Naive thymus-derived CD4-positive, alpha-beta T cell (primary cell): Measurements from ENCODE around the gene MAPK7. TPM values are rescaled to one million over a fixed set of nuclear protein-coding genes. Genes with fewer than 3 reads are reported as not detected.

ENCODE experiments used
- ATAC-seq: fragments of 150-1000 bp; cut with Tn5 transposase; 2 replicates; pipeline ENCODE4 v1.10.0; 2021; ENCODE audit warnings: mild to moderate bottlenecking, moderate library complexity
- CTCF ChIA-PET: fragments of 350-600 bp; sonication (Branson Sonifier 250); formaldehyde crosslinking; loops from one replicate; lab custom pipeline; 2021; ENCODE audit warnings: antibody characterized with exemption; lab: Charles Lee
- POLR2A ChIA-PET: fragments of 350-600 bp; sonication (Branson Sonifier 250); formaldehyde crosslinking; loops from one replicate; lab custom pipeline; 2021; ENCODE audit warnings: antibody characterized with exemption, inconsistent platforms; lab: Charles Lee
- DNase-seq, 9 donors: peaks; one replicate each; pipeline versions ENCODE4 v3.0.0 to v3.0.0-alpha.2; 2020 to 2022; ENCODE audit warnings: mixed read lengths in 1 of 9
- H3K27ac ChIP-seq: one replicate; pipeline ENCODE4 v1.7.0; 2013; ENCODE audit warnings: mild to moderate bottlenecking, low read depth, low read length, moderate library complexity
- H3K27me3 ChIP-seq, 2 donors: one replicate each; pipeline ENCODE4 v1.7.0; 2013; ENCODE audit warnings: low read length in 2 of 2, mild to moderate bottlenecking in 2 of 2, moderate library complexity in 2 of 2; ENCODE audit not compliant: control insufficient read depth in 2 of 2, insufficient read depth in 2 of 2
- H3K36me3 ChIP-seq, 3 experiments: 1 replicate in 2 of 3; 2 replicates in 1 of 3; pipeline ENCODE4 v1.7.0; 2013; ENCODE audit warnings: low read length in 3 of 3, mild to moderate bottlenecking in 3 of 3, moderate library complexity in 1 of 3; ENCODE audit not compliant: insufficient read depth in 3 of 3, control insufficient read depth in 2 of 3
- H3K4me1 ChIP-seq, 2 donors: one replicate each; pipeline ENCODE4 v1.7.0; 2013; ENCODE audit warnings: low read length in 2 of 2, mild to moderate bottlenecking in 2 of 2, moderate library complexity in 1 of 2; ENCODE audit not compliant: control insufficient read depth in 2 of 2, insufficient read depth in 2 of 2
- H3K4me3 ChIP-seq: 2 replicates; pipeline ENCODE4 v1.7.0; 2013; ENCODE audit warnings: mild to moderate bottlenecking, low read length
- H3K9me3 ChIP-seq, 3 experiments: 1 replicate in 2 of 3; 2 replicates in 1 of 3; pipeline ENCODE4 v1.7.0; 2013; ENCODE audit warnings: low read length in 3 of 3; ENCODE audit not compliant: control insufficient read depth in 2 of 3
- H3K27ac Mint-ChIP-seq, 9 donors: one replicate each; pipeline ENCODE4 v1.8.0; 2020 to 2022; ENCODE audit warnings: mixed read lengths in 9 of 9, mild to moderate bottlenecking in 8 of 9, moderate library complexity in 5 of 9, inconsistent platforms in 2 of 9
- H3K27me3 Mint-ChIP-seq, 5 donors: one replicate each; pipeline ENCODE4 v1.8.0; 2021 to 2022; ENCODE audit warnings: mixed read lengths in 5 of 5, mild to moderate bottlenecking in 1 of 5
- H3K36me3 Mint-ChIP-seq, 5 donors: one replicate each; pipeline ENCODE4 v1.8.0; 2020 to 2022; ENCODE audit warnings: mixed read lengths in 5 of 5, mild to moderate bottlenecking in 3 of 5, inconsistent platforms in 1 of 5
- H3K4me1 Mint-ChIP-seq, 7 donors: one replicate each; pipeline ENCODE4 v1.8.0; 2020 to 2022; ENCODE audit warnings: mixed read lengths in 7 of 7, mild to moderate bottlenecking in 3 of 7, inconsistent platforms in 1 of 7
- H3K4me3 Mint-ChIP-seq, 10 donors: one replicate each; pipeline ENCODE4 v1.8.0; 2020 to 2022; ENCODE audit warnings: mild to moderate bottlenecking in 10 of 10, mixed read lengths in 10 of 10, moderate library complexity in 6 of 10, inconsistent platforms in 2 of 10
- H3K9me3 Mint-ChIP-seq, 11 donors: one replicate each; pipeline ENCODE4 v1.8.0; 2020 to 2022; ENCODE audit warnings: mixed read lengths in 11 of 11, mild to moderate bottlenecking in 4 of 11, inconsistent platforms in 1 of 11, moderate library complexity in 1 of 11
- intact Hi-C, 2 donors: fragments of 100-400 bp; cut with micrococcal nuclease; formaldehyde crosslinking; loops; one replicate each; pipeline ENCODE4 v1.15.1; 2023
- polyA plus RNA-seq, 2 donors: library from polyadenylated mRNA; unstranded; fragments of 300-500 nt; fragmentation: Illumina TruSeq; gene quantifications; one replicate each; pipeline ENCODE4 v1.2.3, GENCODE V29; 2021
- total RNA-seq, 6 experiments: library from RNA in 5 of 6; stranded (reverse) in 5 of 6; gene quantifications; 1 replicate in 5 of 6; 2 replicates in 1 of 6; pipeline ENCODE4 v1.2.3 and lab custom pipeline; 2021 to 2026

The MAPK7 gene
- total and polyA plus RNA-seq, 7 experiments from 2014 or later = 4.3 to 50.5 (median 25.7) TPM

DNA sequence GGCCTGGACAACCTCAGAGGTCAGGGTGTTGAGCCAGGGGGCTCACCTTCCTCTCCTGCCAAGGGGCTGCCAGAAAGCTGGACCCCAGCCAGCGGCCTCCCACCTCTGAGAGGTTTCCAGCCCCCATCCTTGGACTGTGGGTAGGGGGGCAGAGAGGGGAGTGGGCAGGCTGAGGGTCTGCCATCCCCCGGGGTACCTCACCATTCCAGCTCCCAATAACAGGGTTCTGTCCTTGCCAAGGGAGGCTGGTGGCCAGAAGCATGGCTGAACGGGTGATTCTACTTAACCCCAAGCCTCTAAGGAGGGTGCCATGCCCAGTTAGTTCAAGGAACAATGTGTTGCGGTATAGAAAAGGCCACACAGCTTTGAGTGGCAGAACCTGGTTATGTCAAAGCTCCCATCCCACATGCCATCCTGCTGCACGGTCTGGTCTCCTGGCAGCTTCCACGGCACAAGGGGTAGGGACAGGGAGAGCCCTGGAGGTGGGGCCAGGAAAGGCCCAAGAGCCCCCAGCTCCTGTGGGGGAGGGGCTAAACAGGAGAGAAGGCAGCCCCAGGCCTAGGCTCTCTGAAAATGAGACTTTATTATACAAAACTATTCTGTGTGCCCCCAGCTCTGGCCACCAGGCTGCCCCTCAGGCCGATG, 35.6 kb upstream of the MAPK7 start:
- H3K36me3 Mint-ChIP-seq = no peaks in the 10 kb centered on the region
- ChIA-PET POLR2A (no interaction called here), CTCF (no interaction called here)
- Histone ChIP-seq H3K4me1 (no peaks in the 10 kb centered on the region), H3K27me3 (no peaks in the 10 kb centered on the region), H3K27ac (no peak overlapping the region), H3K4me3 (no peak overlapping the region), H3K9me3 (no peaks in the 10 kb centered on the region), H3K36me3 (no peaks in the 10 kb centered on the region)
- DNase-seq (no peak), ATAC-seq (no peak)
- no peaks in the 10 kb centered on the region for H3K4me1 Mint-ChIP-seq
- intact Hi-C loops = no loop called here
- no peaks in the 10 kb centered on the region for H3K9me3 Mint-ChIP-seq
- no peak overlapping the region for H3K4me3 Mint-ChIP-seq
- peaks cover 5 to 37% (median 23%) of the 10 kb centered on the region in 5 donors for H3K27me3 Mint-ChIP-seq
- no peak overlapping the region for H3K27ac Mint-ChIP-seq

DNA sequence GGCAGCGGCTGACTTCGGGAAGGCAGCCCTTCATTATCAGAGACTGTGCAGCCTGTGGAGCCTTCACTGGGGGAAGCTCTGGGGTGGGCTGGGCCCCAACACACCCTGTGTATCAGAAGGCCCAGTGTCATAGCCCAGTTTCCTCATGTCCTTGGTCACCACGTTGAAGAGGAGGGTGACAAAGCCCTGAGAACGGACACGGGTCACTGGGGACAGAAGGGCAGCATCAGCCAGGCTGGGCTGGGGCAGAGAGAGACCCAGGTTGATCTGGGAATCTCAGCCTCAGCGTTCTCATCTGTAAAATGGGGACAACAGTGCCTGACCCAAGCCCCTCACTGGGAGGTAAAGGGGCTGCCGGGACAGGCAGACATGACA, 35.1 kb upstream of the MAPK7 start:
- Mint-ChIP-seq H3K27me3 (peaks cover 5 to 35% (median 23%) of the 10 kb centered on the region in 5 donors), H3K4me3 (no peak overlapping the region), H3K9me3 (no peaks in the 10 kb centered on the region), H3K27ac (no peak overlapping the region), H3K4me1 (no peaks in the 10 kb centered on the region), H3K36me3 (no peaks in the 10 kb centered on the region)
- H3K4me3 ChIP-seq = no peak overlapping the region
- H3K4me1 ChIP-seq = no peaks in the 10 kb centered on the region
- H3K27ac ChIP-seq = no peak overlapping the region
- intact Hi-C loops = no loop called here
- no peaks in the 10 kb centered on the region for H3K36me3 ChIP-seq
- no peak for DNase-seq
- ATAC-seq = no peak
- POLR2A ChIA-PET = no interaction called here
- H3K9me3 ChIP-seq = no peaks in the 10 kb centered on the region
- CTCF ChIA-PET = no interaction called here
- no peaks in the 10 kb centered on the region for H3K27me3 ChIP-seq

DNA sequence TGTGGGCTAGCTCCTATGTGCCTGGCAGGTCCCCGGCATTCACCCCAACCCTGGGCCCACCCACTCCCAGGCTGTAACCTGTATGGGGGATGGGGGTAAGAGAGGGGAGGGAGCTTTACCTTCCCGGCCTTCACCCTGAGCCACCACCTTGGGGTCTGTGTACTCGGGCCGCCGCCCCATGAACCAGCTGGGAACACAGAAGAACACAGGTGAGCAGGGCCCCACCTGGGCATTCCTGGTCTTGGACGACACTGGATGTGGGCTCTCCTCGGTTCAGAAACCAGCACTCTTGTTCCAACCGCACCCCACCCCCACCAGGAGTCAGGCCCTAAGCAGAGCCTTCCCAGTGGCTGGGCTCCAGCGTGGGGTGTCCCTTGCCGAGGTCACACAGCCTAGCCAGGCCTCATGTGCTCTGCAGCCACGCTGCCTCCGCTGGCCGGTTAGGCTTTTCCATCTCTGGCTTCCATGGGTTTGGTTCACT, 34.6 kb upstream of the MAPK7 start:
- Mint-ChIP-seq H3K27ac (no peak overlapping the region), H3K27me3 (peaks cover 5 to 31% (median 19%) of the 10 kb centered on the region in 5 donors), H3K9me3 (no peaks in the 10 kb centered on the region), H3K36me3 (no peaks in the 10 kb centered on the region), H3K4me3 (no peak overlapping the region), H3K4me1 (no peaks in the 10 kb centered on the region)
- H3K4me3 ChIP-seq = no peak overlapping the region
- DNase-seq (no peak), ATAC-seq (no peak)
- H3K9me3 ChIP-seq = no peaks in the 10 kb centered on the region
- H3K27me3 ChIP-seq = no peaks in the 10 kb centered on the region
- H3K36me3 ChIP-seq = no peaks in the 10 kb centered on the region
- no peaks in the 10 kb centered on the region for H3K4me1 ChIP-seq
- ChIA-PET CTCF (no interaction called here), POLR2A (no interaction called here)
- H3K27ac ChIP-seq = no peak overlapping the region
- intact Hi-C loops = no loop called here

- H3K36me3 ChIP-seq = no peaks in the 10 kb centered on the region
- Mint-ChIP-seq H3K36me3 (no peaks in the 10 kb centered on the region), H3K4me1 (peaks cover 0 to under 1% (median 0%) of the 10 kb centered on the region in 7 donors), H3K27me3 (peaks cover 0 to 23% (median 12%) of the 10 kb centered on the region in 5 donors), H3K4me3 (no peak overlapping the region), H3K9me3 (no peaks in the 10 kb centered on the region), H3K27ac (no peak overlapping the region)
- no peak overlapping the region for H3K27ac ChIP-seq
- ChIA-PET CTCF (no interaction called here), POLR2A (no interaction called here)
- no peaks in the 10 kb centered on the region for H3K4me1 ChIP-seq
- no peaks in the 10 kb centered on the region for H3K27me3 ChIP-seq
- H3K9me3 ChIP-seq = no peaks in the 10 kb centered on the region
- no peak for ATAC-seq
- no peak overlapping the region for H3K4me3 ChIP-seq
- DNase-seq = no peak
- intact Hi-C loops = no loop called here
These were observed 33.8 kb upstream of the MAPK7 start for GRCh38 chr17:19344311-19345066.

GRCh38 chr17:19345067-19345460, 33.2 kb upstream of the MAPK7 start:
- ChIA-PET POLR2A (no interaction called here), CTCF (no interaction called here)
- Histone ChIP-seq H3K27ac (no peak overlapping the region), H3K9me3 (no peaks in the 10 kb centered on the region), H3K36me3 (no peaks in the 10 kb centered on the region), H3K4me3 (no peak overlapping the region), H3K4me1 (no peaks in the 10 kb centered on the region), H3K27me3 (no peaks in the 10 kb centered on the region)
- Mint-ChIP-seq H3K27me3 (peaks cover 0 to 21% (median 10%) of the 10 kb centered on the region in 5 donors), H3K27ac (no peak overlapping the region), H3K4me1 (peaks cover 0 to 1% (median 0%) of the 10 kb centered on the region in 7 donors), H3K4me3 (no peak overlapping the region), H3K36me3 (no peaks in the 10 kb centered on the region), H3K9me3 (no peaks in the 10 kb centered on the region)
- DNase-seq (no peak), ATAC-seq (no peak)
- intact Hi-C loops = no loop called here

GRCh38 chr17:19345486-19346350, 32.6 kb upstream of the MAPK7 start:
- H3K9me3 Mint-ChIP-seq = no peaks in the 10 kb centered on the region
- intact Hi-C loops = no loop called here
- no peak overlapping the region for H3K4me3 Mint-ChIP-seq
- no peaks in the 10 kb centered on the region for H3K4me1 ChIP-seq
- DNase-seq = no peak
- peaks cover 0 to 20% (median 9%) of the 10 kb centered on the region in 5 donors for H3K27me3 Mint-ChIP-seq
- ATAC-seq = no peak
- H3K9me3 ChIP-seq = no peaks in the 10 kb centered on the region
- no peaks in the 10 kb centered on the region for H3K36me3 ChIP-seq
- H3K27ac ChIP-seq = no peak overlapping the region
- H3K27ac Mint-ChIP-seq = no peak overlapping the region
- ChIA-PET POLR2A (no interaction called here), CTCF (no interaction called here)
- H3K27me3 ChIP-seq = no peaks in the 10 kb centered on the region
- no peaks in the 10 kb centered on the region for H3K36me3 Mint-ChIP-seq
- peaks cover 0 to 1% (median 0%) of the 10 kb centered on the region in 7 donors for H3K4me1 Mint-ChIP-seq
- H3K4me3 ChIP-seq = no peak overlapping the region
